CD14-positive monocyte (primary cell): ENCODE data around the gene CLCNKA. TPM values are rescaled to one million over a fixed set of nuclear protein-coding genes. Genes with fewer than 3 reads are reported as not detected.
"Not testable (repeated sequence)": the region's sequence is repeated elsewhere in the genome, so short reads cannot be mapped to it uniquely, and the experiment has no call there.

Experiments used
- DNase-seq, 3 donors: peaks; one replicate each; pipeline ENCODE4 v3.0.0-alpha.2; 2011 to 2022
- H2AFZ ChIP-seq: 2 replicates; pipeline ENCODE4 v1.6.0; 2012; ENCODE audit warnings: mild to moderate bottlenecking, low read depth, low read length, inconsistent platforms; ENCODE audit not compliant: insufficient read depth, poor library complexity, severe bottlenecking
- H3K27ac ChIP-seq, 2 donors: 1 replicate in 1 of 2; 2 replicates in 1 of 2; pipeline ENCODE4 v1.5.1; 2012 to 2013; ENCODE audit warnings: low read length in 2 of 2, control low read depth in 1 of 2, inconsistent platforms in 1 of 2, low read depth in 1 of 2, mild to moderate bottlenecking in 1 of 2
- H3K27me3 ChIP-seq, 2 donors: one replicate each; pipeline versions ENCODE4 v1.6.0 to v1.6.1; 2011 to 2013; ENCODE audit warnings: low read length in 2 of 2; ENCODE audit not compliant: control insufficient read depth in 2 of 2, insufficient read depth in 2 of 2
- H3K36me3 ChIP-seq, 2 donors: replicated peaks in 1 of 2; 1 replicate in 1 of 2; 2 replicates in 1 of 2; pipeline versions ENCODE4 v1.5.1 to v1.6.1; 2012 to 2013; ENCODE audit warnings: low read length in 2 of 2, control low read depth in 1 of 2, inconsistent platforms in 1 of 2, mild to moderate bottlenecking in 1 of 2; ENCODE audit not compliant: insufficient read depth in 2 of 2, control insufficient read depth in 1 of 2
- H3K4me1 ChIP-seq, 2 donors: 1 replicate in 1 of 2; 2 replicates in 1 of 2; pipeline versions ENCODE4 v1.5.1 to v1.6.1; 2012 to 2013; ENCODE audit warnings: low read length in 2 of 2, control low read depth in 1 of 2, inconsistent platforms in 1 of 2, mild to moderate bottlenecking in 1 of 2, moderate library complexity in 1 of 2; ENCODE audit not compliant: insufficient read depth in 2 of 2, control insufficient read depth in 1 of 2
- H3K4me2 ChIP-seq: replicated peaks from 2 replicates; pipeline ENCODE3; 2012; ENCODE audit warnings: low read length, moderate library complexity, mild to moderate bottlenecking; ENCODE audit not compliant: poor library complexity, severe bottlenecking; ENCODE audit errors: extremely low read depth
- H3K4me3 ChIP-seq, 3 experiments: fragments of 200-600 bp in 1 of 3; sonication (generic) in 1 of 3; replicated peaks in 1 of 3; 1 replicate in 2 of 3; 2 replicates in 1 of 3; pipeline ENCODE4 v1.5.1; 2011 to 2013; ENCODE audit warnings: low read length in 3 of 3, mild to moderate bottlenecking in 3 of 3, control low read depth in 2 of 3, low read depth in 2 of 3, inconsistent platforms in 1 of 3, moderate library complexity in 1 of 3
- H3K79me2 ChIP-seq: 2 replicates; pipeline ENCODE4 v1.6.0; 2012; ENCODE audit warnings: mild to moderate bottlenecking, control low read depth, inconsistent platforms, low read length, moderate library complexity; ENCODE audit not compliant: insufficient read depth
- H3K9ac ChIP-seq: 2 replicates; pipeline ENCODE4 v1.6.0; 2017; ENCODE audit warnings: low read length, mild to moderate bottlenecking; ENCODE audit not compliant: insufficient read depth, poor library complexity, severe bottlenecking
- H3K9me3 ChIP-seq, 2 donors: replicated peaks in 1 of 2; 1 replicate in 1 of 2; 2 replicates in 1 of 2; pipeline versions ENCODE4 v1.5.1 to v1.6.1; 2012 to 2013; ENCODE audit warnings: low read length in 2 of 2, control low read depth in 1 of 2; ENCODE audit not compliant: control insufficient read depth in 1 of 2, insufficient read depth in 1 of 2
- H4K20me1 ChIP-seq: 2 replicates; pipeline ENCODE4 v1.6.0; 2012; ENCODE audit warnings: mild to moderate bottlenecking, low read length, control low read depth, moderate library complexity; ENCODE audit not compliant: insufficient read depth
- H3K27ac Mint-ChIP-seq, 7 donors: one replicate each; pipeline ENCODE4 v1.8.0; 2020; ENCODE audit warnings: mild to moderate bottlenecking in 7 of 7, mixed read lengths in 7 of 7, moderate library complexity in 6 of 7, inconsistent platforms in 2 of 7
- H3K27me3 Mint-ChIP-seq, 3 donors: one replicate each; pipeline ENCODE4 v1.8.0; 2021 to 2022; ENCODE audit warnings: low read depth in 3 of 3, mild to moderate bottlenecking in 3 of 3, mixed read lengths in 3 of 3, moderate library complexity in 3 of 3, inconsistent platforms in 1 of 3
- H3K36me3 Mint-ChIP-seq, 2 donors: one replicate each; pipeline ENCODE4 v1.8.0; 2020; ENCODE audit warnings: mixed read lengths in 2 of 2, inconsistent platforms in 1 of 2, mild to moderate bottlenecking in 1 of 2
- H3K4me1 Mint-ChIP-seq: one replicate; pipeline ENCODE4 v1.8.0; 2020; ENCODE audit warnings: mild to moderate bottlenecking, mixed read lengths
- H3K4me3 Mint-ChIP-seq, 2 donors: one replicate each; pipeline ENCODE4 v1.8.0; 2020; ENCODE audit warnings: mild to moderate bottlenecking in 2 of 2, mixed read lengths in 2 of 2, moderate library complexity in 1 of 2
- H3K9me3 Mint-ChIP-seq, 7 donors: one replicate each; pipeline ENCODE4 v1.8.0; 2020 to 2022; ENCODE audit warnings: mixed read lengths in 7 of 7, mild to moderate bottlenecking in 6 of 7, moderate library complexity in 6 of 7, inconsistent platforms in 2 of 7
- CTCF ChIP-seq: fragments of 200-600 bp; IDR thresholded peaks from one replicate; pipeline ENCODE4 v1.8.0; 2022; ENCODE audit warnings: antibody characterized with exemption, mild to moderate bottlenecking
- WGBS: methylation state at CpG from one replicate; pipeline ENCODE4 v1.1.5; 2013; ENCODE audit warnings: missing lambda C conversion rate; ENCODE audit not compliant: insufficient coverage; 5-methylcytosine and 5-hydroxymethylcytosine counted together
- intact Hi-C, 2 donors: fragments of 100-400 bp; cut with micrococcal nuclease; formaldehyde crosslinking; loops; one replicate each; pipeline versions ENCODE4 v1.15.0 to v1.15.1; 2023
- polyA plus RNA-seq, 3 donors: library from polyadenylated mRNA; depleted of rRNA in 1 of 3; unstranded in 2 of 3; stranded (reverse) in 1 of 3; fragments of 300-500 nt in 2 of 3; fragments of >200 nt in 1 of 3; fragmentation: Illumina TruSeq in 2 of 3; gene quantifications; 1 replicate in 2 of 3; 2 replicates in 1 of 3; pipeline ENCODE4 v1.2.3, GENCODE V29; 2012 to 2021

The CLCNKA gene
- polyA plus RNA-seq, 3 donors = 0.07 TPM; not detected in 2

- Histone ChIP-seq H2AFZ (no peak overlapping the region), H3K27me3 (no peaks in the 10 kb centered on the region), H3K79me2 (no peaks in the 10 kb centered on the region), H4K20me1 (no peaks in the 10 kb centered on the region), H3K36me3 (no peaks in the 10 kb centered on the region), H3K9ac (no peak overlapping the region), H3K27ac (no peak overlapping the region), H3K4me3 (no peak overlapping the region), H3K9me3 (no peaks in the 10 kb centered on the region), H3K4me2 (no peak overlapping the region), H3K4me1 (no peaks in the 10 kb centered on the region)
- DNase-seq = no peak
- no peak overlapping the region for H3K4me3 Mint-ChIP-seq
- 95% methylated on average over 9 of the region's 9 CpGs for WGBS
- no peaks in the 10 kb centered on the region for H3K36me3 Mint-ChIP-seq
- H3K27ac Mint-ChIP-seq = peak overlapping the region in 1 of 7 donors; percentile 23
- H3K9me3 Mint-ChIP-seq = no peaks in the 10 kb centered on the region
- H3K27me3 Mint-ChIP-seq = peaks cover 0 to 2% (median 1%) of the 10 kb centered on the region in 3 donors
- intact Hi-C loops = no loop called here
- H3K4me1 Mint-ChIP-seq = no peaks in the 10 kb centered on the region
- TF ChIP-seq CTCF = no peak
Measured at GRCh38 chr1:15997637-15998280, 24.1 kb upstream of the CLCNKA start.

- intact Hi-C loops = no loop called here
- Histone ChIP-seq H3K79me2 (no peaks in the 10 kb centered on the region), H3K27ac (no peak overlapping the region), H3K36me3 (no peaks in the 10 kb centered on the region), H3K4me2 (no peak overlapping the region), H3K4me3 (no peak overlapping the region), H3K27me3 (no peaks in the 10 kb centered on the region), H4K20me1 (no peaks in the 10 kb centered on the region), H3K4me1 (no peaks in the 10 kb centered on the region), H2AFZ (no peak overlapping the region), H3K9me3 (no peaks in the 10 kb centered on the region), H3K9ac (no peak overlapping the region)
- Mint-ChIP-seq H3K36me3 (no peaks in the 10 kb centered on the region), H3K4me3 (peak overlapping the region in 1 of 2 donors; percentile 49), H3K27ac (no peak overlapping the region), H3K27me3 (peaks cover 0 to 5% (median 1%) of the 10 kb centered on the region in 3 donors), H3K4me1 (no peaks in the 10 kb centered on the region), H3K9me3 (no peaks in the 10 kb centered on the region)
- WGBS = 97% methylated on average over 9 of the region's 11 CpGs
- no peak for DNase-seq
- no peak for TF ChIP-seq CTCF
Measured at GRCh38 chr1:15998929-15999328, 22.9 kb upstream of the CLCNKA start.

- WGBS = 100% methylated on average over 8 of the region's 10 CpGs
- not testable (repeated sequence) for H3K4me1 ChIP-seq, H2AFZ ChIP-seq, H3K36me3 Mint-ChIP-seq, H4K20me1 ChIP-seq, H3K79me2 ChIP-seq, DNase-seq, H3K27me3 ChIP-seq, H3K9ac ChIP-seq, H3K4me3 Mint-ChIP-seq, H3K9me3 Mint-ChIP-seq, H3K36me3 ChIP-seq, H3K4me1 Mint-ChIP-seq, H3K27ac ChIP-seq, H3K27ac Mint-ChIP-seq, H3K27me3 Mint-ChIP-seq, H3K4me2 ChIP-seq, H3K4me3 ChIP-seq, H3K9me3 ChIP-seq
- intact Hi-C loops = loop anchor here in 1 of 2 donors (10.0 kb wide), 1 partner anchor 184 kb away; no protein-coding TSS in a partner anchor
Measured at GRCh38 chr1:16001274-16001673, 20.6 kb upstream of the CLCNKA start.
